Measurements from ENCODE around the gene TRAF5. TPM values are rescaled to one million over a fixed set of nuclear protein-coding genes. Genes with fewer than 3 reads are reported as not detected.
"Not testable (repeated sequence)": the region's sequence is repeated elsewhere in the genome, so short reads cannot be mapped to it uniquely, and the experiment has no call there.

TRAF5 gene
- total RNA-seq, 1 donor from 2014 or later: 12.1 TPM

GRCh38 chr1:211313392-211313791 is 13.2 kb upstream of the TRAF5 start:
- TF ChIP-seq, protein P1, sequence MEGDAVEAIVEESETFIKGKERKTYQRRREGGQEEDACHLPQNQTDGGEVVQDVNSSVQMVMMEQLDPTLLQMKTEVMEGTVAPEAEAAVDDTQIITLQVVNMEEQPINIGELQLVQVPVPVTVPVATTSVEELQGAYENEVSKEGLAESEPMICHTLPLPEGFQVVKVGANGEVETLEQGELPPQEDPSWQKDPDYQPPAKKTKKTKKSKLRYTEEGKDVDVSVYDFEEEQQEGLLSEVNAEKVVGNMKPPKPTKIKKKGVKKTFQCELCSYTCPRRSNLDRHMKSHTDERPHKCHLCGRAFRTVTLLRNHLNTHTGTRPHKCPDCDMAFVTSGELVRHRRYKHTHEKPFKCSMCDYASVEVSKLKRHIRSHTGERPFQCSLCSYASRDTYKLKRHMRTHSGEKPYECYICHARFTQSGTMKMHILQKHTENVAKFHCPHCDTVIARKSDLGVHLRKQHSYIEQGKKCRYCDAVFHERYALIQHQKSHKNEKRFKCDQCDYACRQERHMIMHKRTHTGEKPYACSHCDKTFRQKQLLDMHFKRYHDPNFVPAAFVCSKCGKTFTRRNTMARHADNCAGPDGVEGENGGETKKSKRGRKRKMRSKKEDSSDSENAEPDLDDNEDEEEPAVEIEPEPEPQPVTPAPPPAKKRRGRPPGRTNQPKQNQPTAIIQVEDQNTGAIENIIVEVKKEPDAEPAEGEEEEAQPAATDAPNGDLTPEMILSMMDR (conservative IDR thresholded peaks at IDR 0.05): no peak
- H3K27me3 Mint-ChIP-seq (ENCODE audit: low read depth): no peaks in the 10 kb centered on the region
- H3K36me3 Mint-ChIP-seq (ENCODE audit: low read depth): peaks cover 10% of the 10 kb centered on the region
- DNase-seq (ENCODE audit: low read depth, low spot score): no peak
- no peak overlapping the region for H3K27ac Mint-ChIP-seq (ENCODE audit: unreplicated experiment)
- H3K9me3 Mint-ChIP-seq: no peaks in the 10 kb centered on the region
- no peaks in the 10 kb centered on the region for H3K4me1 Mint-ChIP-seq
- no peak overlapping the region for H3K4me3 Mint-ChIP-seq

- H3K27me3 Mint-ChIP-seq (ENCODE audit: low read depth): peaks cover 4% of the 10 kb centered on the region
- no peak for DNase-seq (ENCODE audit: low read depth, low spot score)
- H3K27ac Mint-ChIP-seq (ENCODE audit: unreplicated experiment): no peak overlapping the region
- H3K4me3 Mint-ChIP-seq: no peak overlapping the region
- no peaks in the 10 kb centered on the region for H3K4me1 Mint-ChIP-seq
- TF ChIP-seq, protein P1 (conservative IDR thresholded peaks at IDR 0.05): no peak
- no peaks in the 10 kb centered on the region for H3K9me3 Mint-ChIP-seq
- H3K36me3 Mint-ChIP-seq (ENCODE audit: low read depth): no peaks in the 10 kb centered on the region
Measured at GRCh38 chr1:211318576-211319280, 7.9 kb upstream of the TRAF5 start.

DNA sequence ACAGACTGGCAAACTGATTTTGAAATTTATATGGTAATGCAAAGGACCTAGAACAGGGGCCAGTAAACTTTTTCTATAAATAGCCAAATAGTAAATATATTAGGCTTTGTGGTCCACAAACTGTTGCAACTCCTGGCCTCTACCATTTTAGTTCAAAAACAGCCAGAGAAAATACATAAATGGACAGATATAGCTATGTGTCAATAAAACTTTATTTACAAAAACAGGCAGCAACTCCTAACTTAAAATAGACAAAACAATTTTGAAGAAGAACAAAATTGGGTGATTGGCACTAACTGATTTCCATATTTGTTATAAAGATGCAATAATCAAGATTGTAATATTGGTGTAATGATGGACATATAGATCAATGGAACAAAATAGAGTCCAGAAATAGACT is 6.7 kb upstream of the TRAF5 start:
- H3K9me3 Mint-ChIP-seq: no peaks in the 10 kb centered on the region
- H3K4me1 Mint-ChIP-seq: no peaks in the 10 kb centered on the region
- H3K27ac Mint-ChIP-seq (ENCODE audit: unreplicated experiment): no peak overlapping the region
- H3K27me3 Mint-ChIP-seq (ENCODE audit: low read depth): peaks cover 4% of the 10 kb centered on the region
- TF ChIP-seq, protein P1 (conservative IDR thresholded peaks at IDR 0.05): no peak
- no peaks in the 10 kb centered on the region for H3K36me3 Mint-ChIP-seq (ENCODE audit: low read depth)
- DNase-seq (ENCODE audit: low read depth, low spot score): no peak
- no peak overlapping the region for H3K4me3 Mint-ChIP-seq

- Mint-ChIP-seq H3K9me3 (no peaks in the 10 kb centered on the region), H3K27me3 (ENCODE audit: low read depth) (peaks cover 8% of the 10 kb centered on the region), H3K4me1 (no peaks in the 10 kb centered on the region), H3K36me3 (ENCODE audit: low read depth) (no peaks in the 10 kb centered on the region), H3K4me3 (no peak overlapping the region), H3K27ac (ENCODE audit: unreplicated experiment) (no peak overlapping the region)
- TF ChIP-seq, protein P1 (conservative IDR thresholded peaks at IDR 0.05): no peak
- DNase-seq (ENCODE audit: low read depth, low spot score): no peak
Measured at GRCh38 chr1:211320980-211321379, 5.7 kb upstream of the TRAF5 start.

DNA sequence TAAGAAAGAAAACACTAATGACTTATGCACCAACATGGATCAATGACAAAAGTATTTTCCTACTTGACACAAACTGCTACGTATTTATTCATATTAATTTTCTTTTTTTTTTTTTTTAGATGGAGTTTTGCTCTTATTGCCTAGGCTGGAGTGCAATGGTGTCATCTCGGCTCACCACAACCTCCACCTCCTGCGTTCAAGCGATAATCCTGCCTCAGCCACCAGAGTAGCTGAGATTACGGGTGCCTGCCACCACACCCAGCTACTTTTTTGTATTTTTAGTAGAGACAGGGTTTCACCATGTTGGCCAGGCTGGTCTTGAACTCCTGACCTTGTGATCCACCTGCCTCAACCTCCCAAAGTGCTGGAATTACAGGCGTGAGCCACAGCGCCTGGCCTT is 5.0 kb upstream of the TRAF5 start:
- not testable (repeated sequence) for DNase-seq (ENCODE audit: low read depth, low spot score); H3K9me3 Mint-ChIP-seq; H3K27ac Mint-ChIP-seq (ENCODE audit: unreplicated experiment); H3K4me1 Mint-ChIP-seq; H3K36me3 Mint-ChIP-seq (ENCODE audit: low read depth); H3K4me3 Mint-ChIP-seq
- H3K27me3 Mint-ChIP-seq (ENCODE audit: low read depth): peaks cover 12% of the 10 kb centered on the region

- Mint-ChIP-seq H3K9me3 (no peaks in the 10 kb centered on the region), H3K36me3 (ENCODE audit: low read depth) (no peaks in the 10 kb centered on the region), H3K27ac (ENCODE audit: unreplicated experiment) (no peak overlapping the region), H3K27me3 (ENCODE audit: low read depth) (peaks cover 25% of the 10 kb centered on the region), H3K4me3 (peak overlapping the region; percentile 47), H3K4me1 (peaks cover 18% of the 10 kb centered on the region)
- DNase-seq (ENCODE audit: low read depth, low spot score): peak; percentile 61
- TF ChIP-seq, protein P1 (conservative IDR thresholded peaks at IDR 0.05): peak; percentile 88
Measured at GRCh38 chr1:211323156-211324063, 3.2 kb upstream of the TRAF5 start.
